Body of pancreas (tissue), 4 donors: ENCODE measurements around the gene CCR9. TPM values are rescaled to one million over a fixed set of nuclear protein-coding genes. Genes with fewer than 3 reads are reported as not detected.

Experiments used
- ATAC-seq: fragments of 150-250 bp; one replicate; pipeline ENCODE4 v1.9.1; 2016
- DNase-seq, 4 donors: peaks; one replicate each; pipeline ENCODE4 v3.0.0-alpha.2; 2019
- H3K27ac ChIP-seq, 4 donors: fragments of 200-600 bp; sonication (generic); 1 replicate in 3 of 4; 2 replicates in 1 of 4; pipeline versions ENCODE4 v1.5.1 to v1.6.1; 2016 to 2019; ENCODE audit warnings: mild to moderate bottlenecking in 1 of 4, mixed read lengths in 1 of 4, moderate library complexity in 1 of 4
- H3K27me3 ChIP-seq, 2 donors: fragments of 200-600 bp; sonication (generic); one replicate each; pipeline ENCODE4 v1.6.0; 2016; ENCODE audit warnings: mild to moderate bottlenecking in 1 of 2
- H3K36me3 ChIP-seq, 2 donors: fragments of 200-600 bp; sonication (generic); replicated peaks in 1 of 2; 2 replicates each; pipeline ENCODE4 v1.5.1; 2016; ENCODE audit warnings: low read depth in 2 of 2; ENCODE audit not compliant: insufficient read depth in 1 of 2
- H3K4me1 ChIP-seq: fragments of 200-600 bp; sonication (generic); one replicate; pipeline ENCODE4 v1.6.0; 2016
- H3K4me3 ChIP-seq, 2 donors: fragments of 200-600 bp; sonication (generic); 1 replicate in 1 of 2; 2 replicates in 1 of 2; pipeline ENCODE4 v1.5.1; 2016 to 2019
- H3K9me3 ChIP-seq, 3 donors: fragments of 200-600 bp; sonication (generic); 1 replicate in 2 of 3; 2 replicates in 1 of 3; pipeline ENCODE4 v1.5.1; 2016
- CTCF ChIP-seq, 7 experiments: fragments of 450-650 bp in 4 of 7; fragments of 200-600 bp in 3 of 7; sonication (generic) in 3 of 7; IDR thresholded peaks; one replicate each; pipeline ENCODE4 v1.5.1; 2016 to 2019; ENCODE audit warnings: antibody characterized with exemption in 7 of 7
- POLR2A ChIP-seq, 3 donors: fragments of 450-650 bp; IDR thresholded peaks; one replicate each; pipeline ENCODE4 v1.6.1; 2016; ENCODE audit warnings: antibody characterized with exemption in 3 of 3, mild to moderate bottlenecking in 2 of 3
- WGBS, 2 donors: methylation state at CpG; one replicate each; pipeline ENCODE4 v1.1.5; 2017; 5-methylcytosine and 5-hydroxymethylcytosine counted together
- intact Hi-C: fragments of 100-400 bp; cut with DNase I; formaldehyde crosslinking; loops from one replicate; pipeline ENCODE4 v1.15.1; 2023
- total RNA-seq, 2 donors: library from RNA; depleted of rRNA; stranded (reverse); fragments of >200 nt; gene quantifications; one replicate each; pipeline ENCODE4 v1.1.0, GENCODE V29; 2016

Gene CCR9
- total RNA-seq, 2 donors from 2014 or later = not detected

- H3K9me3 ChIP-seq = no peaks in the 10 kb centered on the region
- WGBS, 2 donors = 89 to 90% methylated on average over 1 of the region's 1 CpG
- no peaks in the 10 kb centered on the region for H3K4me1 ChIP-seq
- H3K27ac ChIP-seq = no peak overlapping the region
- TF ChIP-seq POLR2A (IDR thresholded peaks at IDR 0.05) = no peak
- no peak for TF ChIP-seq CTCF (IDR thresholded peaks at IDR 0.05)
- no peaks in the 10 kb centered on the region for H3K27me3 ChIP-seq
- no peak for DNase-seq
- H3K4me3 ChIP-seq = no peak overlapping the region
- no peak for ATAC-seq
- no peaks in the 10 kb centered on the region for H3K36me3 ChIP-seq
- intact Hi-C loops = no loop called here
Measured at GRCh38 chr3:45892161-45892560, 5.8 kb downstream of the CCR9 start.

GRCh38 chr3:45894015-45894414, 7.7 kb downstream of the CCR9 start:
- H3K27me3 ChIP-seq = no peaks in the 10 kb centered on the region
- no peaks in the 10 kb centered on the region for H3K36me3 ChIP-seq
- no peak overlapping the region for H3K27ac ChIP-seq
- TF ChIP-seq CTCF (IDR thresholded peaks at IDR 0.05) (no peak), POLR2A (IDR thresholded peaks at IDR 0.05) (no peak)
- ATAC-seq (no peak), DNase-seq (no peak)
- WGBS, 2 donors = 69 to 80% methylated on average over 6 of the region's 6 CpGs
- no peaks in the 10 kb centered on the region for H3K4me1 ChIP-seq
- H3K4me3 ChIP-seq = no peak overlapping the region
- H3K9me3 ChIP-seq = no peaks in the 10 kb centered on the region
- intact Hi-C loops = no loop called here

GRCh38 chr3:45895686-45896468, 9.5 kb downstream of the CCR9 start:
- DNase-seq (no peak), ATAC-seq (no peak)
- Histone ChIP-seq H3K27me3 (no peaks in the 10 kb centered on the region), H3K4me3 (no peak overlapping the region), H3K9me3 (no peaks in the 10 kb centered on the region), H3K27ac (no peak overlapping the region), H3K4me1 (no peaks in the 10 kb centered on the region), H3K36me3 (no peaks in the 10 kb centered on the region)
- intact Hi-C loops = no loop called here
- 90 to 93% methylated on average over 5 of the region's 5 CpGs for WGBS, 2 donors
- no peak for TF ChIP-seq CTCF (IDR thresholded peaks at IDR 0.05)
- no peak for TF ChIP-seq POLR2A (IDR thresholded peaks at IDR 0.05)

- ATAC-seq = no peak
Measured at GRCh38 chr3:45896956-45897355, 10.6 kb downstream of the CCR9 start.

More at GRCh38 chr3:45896956-45897355, 10.6 kb downstream of the CCR9 start:
- no peaks in the 10 kb centered on the region for H3K27me3 ChIP-seq
- WGBS, 2 donors = 87% methylated on average over 2 to 3 of the region's 3 CpGs
- H3K27ac ChIP-seq = no peak overlapping the region
- no peaks in the 10 kb centered on the region for H3K36me3 ChIP-seq
- no peaks in the 10 kb centered on the region for H3K9me3 ChIP-seq
- H3K4me3 ChIP-seq = no peak overlapping the region
- no peaks in the 10 kb centered on the region for H3K4me1 ChIP-seq
- intact Hi-C loops = no loop called here
- TF ChIP-seq CTCF (IDR thresholded peaks at IDR 0.05) (no peak), POLR2A (IDR thresholded peaks at IDR 0.05) (no peak)
- no peak for DNase-seq
